Measurements from ENCODE around the gene FOXP1. TPM values are rescaled to one million over a fixed set of nuclear protein-coding genes. Genes with fewer than 3 reads are reported as not detected.

Gene FOXP1
- total and polyA plus RNA-seq, 4 donors: 4.9 to 35.4 (median 32.0) TPM

DNA sequence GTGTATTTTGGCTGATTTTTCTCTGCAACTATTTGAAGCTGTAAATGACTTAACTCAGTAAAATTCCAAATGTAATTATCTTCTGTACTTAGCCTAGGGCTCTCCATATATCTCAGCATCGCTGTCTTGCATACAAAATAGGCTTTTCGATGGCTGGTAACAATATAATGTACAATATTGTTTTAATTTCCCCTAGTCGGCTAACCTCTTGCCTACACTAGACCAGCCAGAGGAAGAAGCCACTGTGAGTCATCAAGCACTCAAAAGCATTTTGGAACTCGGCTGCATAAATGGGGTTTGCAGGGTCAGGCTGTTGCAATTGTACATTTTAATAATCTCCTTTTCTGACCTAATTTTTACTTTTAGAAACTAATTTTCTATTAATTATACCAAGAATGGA, 583.8 kb downstream of the FOXP1 start:
- H3K36me3 ChIP-seq (ENCODE audit: control insufficient read depth in 4 of 4, insufficient read depth in 3 of 4, low read depth in 1 of 4, low read length in 3 of 4): peaks cover 0 to 18% (median 11%) of the 10 kb centered on the region in 4 donors
- 69% methylated on average over 4 of the region's 4 CpGs for WGBS
- H3K4me1 ChIP-seq (ENCODE audit: control insufficient read depth in 4 of 4, insufficient read depth in 4 of 4, low read length in 3 of 4): no peaks in the 10 kb centered on the region
- no peak for DNase-seq (ENCODE audit: low spot score)
- TF ChIP-seq, protein P1, sequence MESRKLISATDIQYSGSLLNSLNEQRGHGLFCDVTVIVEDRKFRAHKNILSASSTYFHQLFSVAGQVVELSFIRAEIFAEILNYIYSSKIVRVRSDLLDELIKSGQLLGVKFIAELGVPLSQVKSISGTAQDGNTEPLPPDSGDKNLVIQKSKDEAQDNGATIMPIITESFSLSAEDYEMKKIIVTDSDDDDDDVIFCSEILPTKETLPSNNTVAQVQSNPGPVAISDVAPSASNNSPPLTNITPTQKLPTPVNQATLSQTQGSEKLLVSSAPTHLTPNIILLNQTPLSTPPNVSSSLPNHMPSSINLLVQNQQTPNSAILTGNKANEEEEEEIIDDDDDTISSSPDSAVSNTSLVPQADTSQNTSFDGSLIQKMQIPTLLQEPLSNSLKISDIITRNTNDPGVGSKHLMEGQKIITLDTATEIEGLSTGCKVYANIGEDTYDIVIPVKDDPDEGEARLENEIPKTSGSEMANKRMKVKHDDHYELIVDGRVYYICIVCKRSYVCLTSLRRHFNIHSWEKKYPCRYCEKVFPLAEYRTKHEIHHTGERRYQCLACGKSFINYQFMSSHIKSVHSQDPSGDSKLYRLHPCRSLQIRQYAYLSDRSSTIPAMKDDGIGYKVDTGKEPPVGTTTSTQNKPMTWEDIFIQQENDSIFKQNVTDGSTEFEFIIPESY (IDR thresholded peaks at IDR 0.05): no peak
- peak in 1 of 2 donors; percentile 48 for TF ChIP-seq JUND (IDR thresholded peaks at IDR 0.05)
- TF ChIP-seq, protein P2, sequence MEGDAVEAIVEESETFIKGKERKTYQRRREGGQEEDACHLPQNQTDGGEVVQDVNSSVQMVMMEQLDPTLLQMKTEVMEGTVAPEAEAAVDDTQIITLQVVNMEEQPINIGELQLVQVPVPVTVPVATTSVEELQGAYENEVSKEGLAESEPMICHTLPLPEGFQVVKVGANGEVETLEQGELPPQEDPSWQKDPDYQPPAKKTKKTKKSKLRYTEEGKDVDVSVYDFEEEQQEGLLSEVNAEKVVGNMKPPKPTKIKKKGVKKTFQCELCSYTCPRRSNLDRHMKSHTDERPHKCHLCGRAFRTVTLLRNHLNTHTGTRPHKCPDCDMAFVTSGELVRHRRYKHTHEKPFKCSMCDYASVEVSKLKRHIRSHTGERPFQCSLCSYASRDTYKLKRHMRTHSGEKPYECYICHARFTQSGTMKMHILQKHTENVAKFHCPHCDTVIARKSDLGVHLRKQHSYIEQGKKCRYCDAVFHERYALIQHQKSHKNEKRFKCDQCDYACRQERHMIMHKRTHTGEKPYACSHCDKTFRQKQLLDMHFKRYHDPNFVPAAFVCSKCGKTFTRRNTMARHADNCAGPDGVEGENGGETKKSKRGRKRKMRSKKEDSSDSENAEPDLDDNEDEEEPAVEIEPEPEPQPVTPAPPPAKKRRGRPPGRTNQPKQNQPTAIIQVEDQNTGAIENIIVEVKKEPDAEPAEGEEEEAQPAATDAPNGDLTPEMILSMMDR (IDR thresholded peaks at IDR 0.05; ENCODE audit: low read depth, low read length, missing input control): no peak
- H3K27ac ChIP-seq (ENCODE audit: low read depth in 1 of 2, low read length in 2 of 2): no peak overlapping the region
- no peaks in the 10 kb centered on the region for H3K9me3 ChIP-seq (ENCODE audit: control insufficient read depth in 4 of 4, low read length in 3 of 4)
- no peak overlapping the region for H3K4me3 ChIP-seq (ENCODE audit: low read depth in 1 of 3, low read length in 3 of 3)
- no peak overlapping the region for H3K9ac ChIP-seq (ENCODE audit: low read depth in 1 of 2, low read length in 2 of 2)
- no peaks in the 10 kb centered on the region for H3K27me3 ChIP-seq (ENCODE audit: control insufficient read depth in 4 of 4, insufficient read depth in 4 of 4, low read length in 3 of 4)

DNA sequence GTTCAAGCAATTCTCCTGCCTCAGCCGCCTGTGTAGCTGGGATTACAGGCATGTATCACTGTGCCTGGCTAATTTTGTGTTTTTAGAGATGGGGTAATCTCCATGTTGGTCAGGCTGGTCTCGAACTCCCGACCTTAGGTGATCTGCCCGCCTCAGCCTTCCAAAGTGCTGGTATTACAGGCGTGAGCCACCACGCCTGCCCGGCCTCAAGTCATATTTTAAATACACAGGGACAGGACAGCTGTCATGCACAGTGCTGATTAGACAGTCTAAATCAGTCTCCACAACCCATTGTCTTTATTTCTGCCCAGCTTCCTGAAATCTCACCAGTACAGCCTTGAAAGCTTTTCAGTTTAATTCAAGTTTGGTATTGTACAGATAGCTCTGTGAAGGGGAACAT, 587.4 kb downstream of the FOXP1 start:
- H3K36me3 ChIP-seq (ENCODE audit: control insufficient read depth in 4 of 4, insufficient read depth in 3 of 4, low read depth in 1 of 4, low read length in 3 of 4): peaks cover 4 to 32% (median 12%) of the 10 kb centered on the region in 4 donors
- no peak overlapping the region for H3K9ac ChIP-seq (ENCODE audit: low read depth in 1 of 2, low read length in 2 of 2)
- H3K27me3 ChIP-seq (ENCODE audit: control insufficient read depth in 4 of 4, insufficient read depth in 4 of 4, low read length in 3 of 4): no peaks in the 10 kb centered on the region
- WGBS: 96% methylated on average over 7 of the region's 7 CpGs
- no peak for DNase-seq (ENCODE audit: low spot score)
- H3K4me3 ChIP-seq (ENCODE audit: low read depth in 1 of 3, low read length in 3 of 3): no peak overlapping the region
- TF ChIP-seq YY1 (IDR thresholded peaks at IDR 0.05) (no peak), RAD21 (IDR thresholded peaks at IDR 0.05) (no peak)
- no peaks in the 10 kb centered on the region for H3K9me3 ChIP-seq (ENCODE audit: control insufficient read depth in 4 of 4, low read length in 3 of 4)
- no peaks in the 10 kb centered on the region for H3K4me1 ChIP-seq (ENCODE audit: control insufficient read depth in 4 of 4, insufficient read depth in 4 of 4, low read length in 3 of 4)
- H3K27ac ChIP-seq (ENCODE audit: low read depth in 1 of 2, low read length in 2 of 2): no peak overlapping the region

DNA sequence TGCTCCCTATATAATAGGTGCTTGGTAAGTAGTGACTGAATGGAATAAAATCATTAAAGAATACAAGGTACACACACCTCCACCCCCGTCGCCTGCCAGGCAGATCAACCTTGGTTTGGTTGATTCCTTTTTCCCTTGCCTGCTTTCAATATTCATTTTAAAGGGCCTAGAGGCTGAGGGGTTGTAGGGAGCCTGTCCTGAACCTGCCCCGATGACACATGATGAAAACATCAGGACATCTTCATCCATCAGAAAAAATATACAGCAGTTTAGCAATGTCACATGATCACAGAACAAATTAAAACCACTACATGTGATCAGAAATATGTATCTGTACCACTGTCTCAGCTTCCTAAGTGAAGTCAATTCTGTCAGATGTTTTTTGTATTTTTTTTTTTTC, 588.9 kb downstream of the FOXP1 start:
- no peak overlapping the region for H3K9ac ChIP-seq (ENCODE audit: low read depth in 1 of 2, low read length in 2 of 2)
- 97% methylated on average over 3 of the region's 3 CpGs for WGBS
- H3K36me3 ChIP-seq (ENCODE audit: control insufficient read depth in 4 of 4, insufficient read depth in 3 of 4, low read depth in 1 of 4, low read length in 3 of 4): peaks cover 4 to 32% (median 11%) of the 10 kb centered on the region in 4 donors
- TF ChIP-seq, protein P3, sequence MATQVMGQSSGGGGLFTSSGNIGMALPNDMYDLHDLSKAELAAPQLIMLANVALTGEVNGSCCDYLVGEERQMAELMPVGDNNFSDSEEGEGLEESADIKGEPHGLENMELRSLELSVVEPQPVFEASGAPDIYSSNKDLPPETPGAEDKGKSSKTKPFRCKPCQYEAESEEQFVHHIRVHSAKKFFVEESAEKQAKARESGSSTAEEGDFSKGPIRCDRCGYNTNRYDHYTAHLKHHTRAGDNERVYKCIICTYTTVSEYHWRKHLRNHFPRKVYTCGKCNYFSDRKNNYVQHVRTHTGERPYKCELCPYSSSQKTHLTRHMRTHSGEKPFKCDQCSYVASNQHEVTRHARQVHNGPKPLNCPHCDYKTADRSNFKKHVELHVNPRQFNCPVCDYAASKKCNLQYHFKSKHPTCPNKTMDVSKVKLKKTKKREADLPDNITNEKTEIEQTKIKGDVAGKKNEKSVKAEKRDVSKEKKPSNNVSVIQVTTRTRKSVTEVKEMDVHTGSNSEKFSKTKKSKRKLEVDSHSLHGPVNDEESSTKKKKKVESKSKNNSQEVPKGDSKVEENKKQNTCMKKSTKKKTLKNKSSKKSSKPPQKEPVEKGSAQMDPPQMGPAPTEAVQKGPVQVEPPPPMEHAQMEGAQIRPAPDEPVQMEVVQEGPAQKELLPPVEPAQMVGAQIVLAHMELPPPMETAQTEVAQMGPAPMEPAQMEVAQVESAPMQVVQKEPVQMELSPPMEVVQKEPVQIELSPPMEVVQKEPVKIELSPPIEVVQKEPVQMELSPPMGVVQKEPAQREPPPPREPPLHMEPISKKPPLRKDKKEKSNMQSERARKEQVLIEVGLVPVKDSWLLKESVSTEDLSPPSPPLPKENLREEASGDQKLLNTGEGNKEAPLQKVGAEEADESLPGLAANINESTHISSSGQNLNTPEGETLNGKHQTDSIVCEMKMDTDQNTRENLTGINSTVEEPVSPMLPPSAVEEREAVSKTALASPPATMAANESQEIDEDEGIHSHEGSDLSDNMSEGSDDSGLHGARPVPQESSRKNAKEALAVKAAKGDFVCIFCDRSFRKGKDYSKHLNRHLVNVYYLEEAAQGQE (IDR thresholded peaks at IDR 0.05): no peak
- TF ChIP-seq, protein P2 (IDR thresholded peaks at IDR 0.05; ENCODE audit: low read depth, low read length, missing input control): no peak
- TF ChIP-seq, protein P4, sequence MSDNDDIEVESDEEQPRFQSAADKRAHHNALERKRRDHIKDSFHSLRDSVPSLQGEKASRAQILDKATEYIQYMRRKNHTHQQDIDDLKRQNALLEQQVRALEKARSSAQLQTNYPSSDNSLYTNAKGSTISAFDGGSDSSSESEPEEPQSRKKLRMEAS (IDR thresholded peaks at IDR 0.05): no peak
- TF ChIP-seq RAD21 (IDR thresholded peaks at IDR 0.05): no peak
- no peak for TF ChIP-seq YY1 (IDR thresholded peaks at IDR 0.05)
- no peak for TF ChIP-seq RXRA (IDR thresholded peaks at IDR 0.05)
- TF ChIP-seq JUND (IDR thresholded peaks at IDR 0.05): no peak
- no peak for TF ChIP-seq GABPA (IDR thresholded peaks at IDR 0.05 in 1 of 2, conservative IDR thresholded peaks at IDR 0.05 in 1 of 2)
- TF ChIP-seq, protein P1 (IDR thresholded peaks at IDR 0.05): no peak
- TF ChIP-seq EGR1 (IDR thresholded peaks at IDR 0.05; ENCODE audit: low read depth in 2 of 2): no peak
- no peak for TF ChIP-seq HNF4A (conservative IDR thresholded peaks at IDR 0.05)
- no peak for TF ChIP-seq HNF4G (IDR thresholded peaks at IDR 0.05)
- TF ChIP-seq FOXA1 (IDR thresholded peaks at IDR 0.05): no peak
- TF ChIP-seq NR2F2 (IDR thresholded peaks at IDR 0.05): no peak
- no peak for TF ChIP-seq SP1 (IDR thresholded peaks at IDR 0.05)
- TF ChIP-seq TAF1 (conservative IDR thresholded peaks at IDR 0.05): no peak

More for the DNA sequence above, 588.9 kb downstream of the FOXP1 start:
- DNase-seq (ENCODE audit: low spot score): no peak
- H3K4me1 ChIP-seq (ENCODE audit: control insufficient read depth in 4 of 4, insufficient read depth in 4 of 4, low read length in 3 of 4): no peaks in the 10 kb centered on the region
- no peaks in the 10 kb centered on the region for H3K9me3 ChIP-seq (ENCODE audit: control insufficient read depth in 4 of 4, low read length in 3 of 4)
- no peak overlapping the region for H3K27ac ChIP-seq (ENCODE audit: low read depth in 1 of 2, low read length in 2 of 2)
- no peak overlapping the region for H3K4me3 ChIP-seq (ENCODE audit: low read depth in 1 of 3, low read length in 3 of 3)
- H3K27me3 ChIP-seq (ENCODE audit: control insufficient read depth in 4 of 4, insufficient read depth in 4 of 4, low read length in 3 of 4): no peaks in the 10 kb centered on the region
